Testis (tissue), 3 donors: ENCODE data around the gene PGP. TPM values are rescaled to one million over a fixed set of nuclear protein-coding genes. Genes with fewer than 3 reads are reported as not detected.

Experiments
- DNase-seq: peaks from one replicate; pipeline ENCODE4 v3.0.0-alpha.2; 2019
- H3K27ac ChIP-seq, 2 donors: fragments of 200-600 bp; sonication (generic); one replicate each; pipeline ENCODE4 v1.5.1; 2019
- H3K27me3 ChIP-seq: fragments of 200-600 bp; sonication (generic); one replicate; pipeline ENCODE4 v1.5.1; 2019
- H3K36me3 ChIP-seq: fragments of 200-600 bp; sonication (generic); one replicate; pipeline ENCODE4 v1.5.1; 2017; ENCODE audit warnings: low read depth; ENCODE audit errors: missing control alignments
- H3K4me1 ChIP-seq: fragments of 200-600 bp; sonication (generic); one replicate; pipeline ENCODE4 v1.5.1; 2019
- H3K4me3 ChIP-seq, 2 donors: fragments of 200-600 bp; sonication (generic); one replicate each; pipeline ENCODE4 v1.5.1; 2017 to 2019
- H3K9me3 ChIP-seq: fragments of 200-600 bp; sonication (generic); one replicate; pipeline ENCODE4 v1.5.1; 2017
- CTCF ChIP-seq, 3 experiments: fragments of 450-650 bp in 2 of 3; fragments of 200-600 bp in 1 of 3; sonication (generic) in 1 of 3; IDR thresholded peaks; one replicate each; pipeline ENCODE4 v1.5.1; 2016 to 2019; ENCODE audit warnings: antibody characterized with exemption in 3 of 3, mild to moderate bottlenecking in 2 of 3, moderate library complexity in 1 of 3
- POLR2A ChIP-seq: fragments of 450-650 bp; IDR thresholded peaks from one replicate; pipeline ENCODE4 v1.6.1; 2017; ENCODE audit warnings: antibody characterized with exemption, mild to moderate bottlenecking, moderate library complexity
- WGBS, 2 donors: methylation state at CpG; one replicate each; pipeline ENCODE4 v1.1.5; 2018; 5-methylcytosine and 5-hydroxymethylcytosine counted together
- intact Hi-C: fragments of 100-400 bp; cut with DNase I; formaldehyde crosslinking; loops from one replicate; pipeline ENCODE4 v1.15.1; 2023; ENCODE audit warnings: low total_unique reads
- polyA plus RNA-seq: library from polyadenylated mRNA; stranded (reverse); fragments of 350-450 nt; fragmentation: Illumina TruSeq; extraction: RNeasy Lipid Tissue Mini Kit (QIAGEN cat#74804); gene quantifications from one replicate; pipeline ENCODE4 v1.2.3, GENCODE V29; 2014; ENCODE audit warnings: low read depth, low replicate concordance; ENCODE audit not compliant: insufficient read depth
- total RNA-seq, 2 donors: library from RNA; depleted of rRNA; stranded (reverse); fragments of >200 nt; gene quantifications; one replicate each; pipeline ENCODE4 v1.2.3, GENCODE V29; 2016

Gene PGP
- total and polyA plus RNA-seq, 3 donors from 2014 or later: 50.0 to 118 (median 56.3) TPM

DNA sequence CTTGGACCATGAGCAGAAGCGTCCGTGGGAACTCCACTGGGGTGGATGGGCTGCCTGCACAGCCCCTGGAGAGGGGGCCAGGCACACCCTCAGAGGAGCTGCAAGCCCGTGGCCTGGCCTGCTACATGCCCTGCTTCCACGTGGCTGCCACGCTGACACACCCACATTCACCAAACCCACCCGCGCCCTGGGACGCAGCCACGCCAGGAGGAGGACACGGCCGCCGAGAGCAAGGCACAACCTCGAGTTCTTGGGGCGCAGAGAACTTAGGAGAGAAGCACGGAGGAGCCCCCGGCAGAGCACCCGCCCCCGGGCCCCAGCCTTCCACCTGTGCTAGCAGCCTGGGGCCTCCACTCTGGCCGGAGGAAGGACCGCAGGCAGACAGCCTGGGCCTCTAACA is 37.1 kb downstream of the PGP start:
- no peak for DNase-seq
- Histone ChIP-seq H3K27me3 (no peaks in the 10 kb centered on the region), H3K36me3 (no peaks in the 10 kb centered on the region), H3K4me3 (no peak overlapping the region), H3K27ac (no peak overlapping the region), H3K4me1 (no peaks in the 10 kb centered on the region), H3K9me3 (no peaks in the 10 kb centered on the region)
- TF ChIP-seq POLR2A: no peak
- no peak for TF ChIP-seq CTCF (IDR thresholded peaks at IDR 0.05)
- 80 to 88% methylated on average over 11 to 20 of the region's 20 CpGs for WGBS, 2 donors
- intact Hi-C loops: no loop called here

DNA sequence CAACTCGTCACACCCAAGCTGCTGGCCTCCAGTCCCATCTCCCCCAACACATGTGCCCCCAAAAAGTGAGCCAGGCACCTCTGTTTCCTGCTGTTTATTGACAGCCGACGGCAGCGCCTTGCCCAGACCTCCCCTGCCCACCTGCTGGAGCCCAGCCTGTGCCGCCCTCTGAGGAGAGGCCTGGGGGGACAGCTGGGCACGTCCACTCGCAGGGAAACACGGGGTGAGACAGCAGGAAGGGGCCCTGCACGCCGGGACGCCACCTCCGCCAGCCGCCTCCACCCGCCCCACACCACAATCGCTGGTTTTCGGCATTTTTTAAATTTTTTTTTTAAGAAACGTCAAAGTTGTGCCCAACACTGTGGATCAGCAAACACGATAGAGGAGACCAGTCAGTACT is 37.5 kb downstream of the PGP start:
- DNase-seq: no peak
- no peaks in the 10 kb centered on the region for H3K27me3 ChIP-seq
- intact Hi-C loops: no loop called here
- no peak overlapping the region for H3K27ac ChIP-seq
- H3K4me1 ChIP-seq: no peaks in the 10 kb centered on the region
- H3K4me3 ChIP-seq: no peak overlapping the region
- WGBS, 2 donors: 90 to 93% methylated on average over 18 of the region's 18 CpGs
- H3K9me3 ChIP-seq: no peaks in the 10 kb centered on the region
- H3K36me3 ChIP-seq: no peaks in the 10 kb centered on the region
- TF ChIP-seq POLR2A (no peak), CTCF (IDR thresholded peaks at IDR 0.05) (no peak)

DNA sequence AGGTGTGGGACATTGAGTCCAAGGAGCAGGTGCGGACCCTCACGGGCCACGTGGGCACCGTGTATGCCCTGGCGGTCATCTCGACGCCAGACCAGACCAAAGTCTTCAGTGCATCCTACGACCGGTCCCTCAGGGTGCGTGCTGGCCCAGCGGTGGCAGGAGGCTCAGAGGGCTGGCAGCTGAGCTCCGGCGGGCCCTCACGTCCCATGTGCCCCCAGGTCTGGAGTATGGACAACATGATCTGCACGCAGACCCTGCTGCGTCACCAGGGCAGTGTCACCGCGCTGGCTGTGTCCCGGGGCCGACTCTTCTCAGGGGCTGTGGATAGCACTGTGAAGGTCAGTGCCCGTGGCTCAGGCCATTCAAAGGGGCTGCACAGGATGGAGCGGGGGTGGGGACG is 38.6 kb downstream of the PGP start:
- intact Hi-C loops: no loop called here
- Histone ChIP-seq H3K4me1 (no peaks in the 10 kb centered on the region), H3K9me3 (no peaks in the 10 kb centered on the region), H3K27ac (no peak overlapping the region), H3K36me3 (no peaks in the 10 kb centered on the region), H3K27me3 (no peaks in the 10 kb centered on the region), H3K4me3 (no peak overlapping the region)
- TF ChIP-seq CTCF (IDR thresholded peaks at IDR 0.05): no peak
- no peak for TF ChIP-seq POLR2A
- no peak for DNase-seq
- 87 to 92% methylated on average over 6 to 23 of the region's 23 CpGs for WGBS, 2 donors

DNA sequence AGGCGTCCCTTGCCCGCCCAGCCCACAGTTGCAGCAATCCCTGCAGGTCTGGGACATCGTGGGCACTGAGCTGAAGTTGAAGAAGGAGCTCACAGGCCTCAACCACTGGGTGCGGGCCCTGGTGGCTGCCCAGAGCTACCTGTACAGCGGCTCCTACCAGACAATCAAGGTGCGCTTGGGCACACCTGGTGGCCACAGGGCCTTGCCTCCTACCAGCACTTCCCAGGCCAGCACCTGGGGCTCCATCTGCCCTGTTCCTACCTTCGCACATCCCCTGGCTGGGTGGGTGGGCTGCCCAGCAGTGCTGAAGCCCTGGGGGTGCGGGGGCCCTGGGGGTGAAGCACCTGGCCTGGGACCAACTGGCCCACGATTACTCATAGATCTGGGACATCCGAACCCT is 39.2 kb downstream of the PGP start:
- H3K27me3 ChIP-seq: no peaks in the 10 kb centered on the region
- H3K36me3 ChIP-seq: no peaks in the 10 kb centered on the region
- no peak for DNase-seq
- no peak for TF ChIP-seq POLR2A
- TF ChIP-seq CTCF (IDR thresholded peaks at IDR 0.05): no peak
- H3K9me3 ChIP-seq: no peaks in the 10 kb centered on the region
- 91% methylated on average over 7 of the region's 10 CpGs; no CpG with 5 or more reads in 1 of the 2 donors for WGBS, 2 donors
- no peaks in the 10 kb centered on the region for H3K4me1 ChIP-seq
- H3K27ac ChIP-seq: no peak overlapping the region
- H3K4me3 ChIP-seq: no peak overlapping the region
- intact Hi-C loops: no loop called here

DNA sequence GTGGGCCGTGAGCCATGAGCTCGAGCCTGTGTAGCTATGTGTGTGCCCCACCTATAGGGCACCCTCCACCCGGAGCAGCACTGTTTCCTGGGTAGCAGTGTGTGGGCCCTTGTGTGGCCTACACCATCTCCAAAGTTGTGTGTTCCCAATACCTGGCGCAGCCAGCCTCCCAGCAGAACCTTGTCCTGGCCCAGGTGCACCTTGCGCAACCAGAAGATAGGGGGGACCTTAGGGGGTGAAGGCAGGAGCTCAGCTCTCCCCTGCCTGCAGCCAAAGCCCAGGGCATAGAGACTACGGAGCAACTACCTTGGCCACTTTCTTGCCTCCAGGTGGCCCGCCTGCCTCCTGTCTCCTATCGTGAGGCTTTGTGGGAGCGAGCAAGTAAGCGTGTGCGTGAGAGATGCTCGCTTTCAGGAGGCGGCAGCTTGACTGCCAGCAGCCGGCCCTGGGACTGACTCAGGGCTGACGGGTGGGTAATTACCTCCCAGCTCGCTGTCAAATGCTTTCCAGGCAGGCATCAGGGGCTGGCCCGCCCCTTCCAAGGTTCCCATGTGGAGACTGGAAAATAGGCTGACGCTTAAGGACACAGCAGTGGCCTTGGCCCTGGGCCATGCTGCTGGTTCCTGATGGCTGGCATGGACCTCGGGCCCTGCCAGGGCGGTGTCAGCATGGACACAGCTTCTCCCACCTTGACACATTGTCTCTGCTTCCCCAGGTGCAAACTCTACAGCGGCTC is 40.1 kb downstream of the PGP start:
- no peaks in the 10 kb centered on the region for H3K4me1 ChIP-seq
- intact Hi-C loops: no loop called here
- no peak overlapping the region for H3K4me3 ChIP-seq
- H3K9me3 ChIP-seq: no peaks in the 10 kb centered on the region
- WGBS, 2 donors: 93 to 94% methylated on average over 13 to 21 of the region's 21 CpGs
- no peaks in the 10 kb centered on the region for H3K27me3 ChIP-seq
- H3K27ac ChIP-seq: no peak overlapping the region
- no peaks in the 10 kb centered on the region for H3K36me3 ChIP-seq
- no peak for TF ChIP-seq CTCF (IDR thresholded peaks at IDR 0.05)
- TF ChIP-seq POLR2A: no peak
- no peak for DNase-seq
